ENCODE results near the gene PRICKLE2. TPM values are rescaled to one million over a fixed set of nuclear protein-coding genes. Genes with fewer than 3 reads are reported as not detected.

PRICKLE2 gene
- total RNA-seq, result 2.4 and 29.0 TPM in 2 replicates

GRCh38 chr3:64224826-64225610 is at the start of gene PRICKLE2:
PRICKLE2 (minus strand) TSS chr3:64225466; CDS start chr3:64198927, 26,539 bp downstream.

Other genes with a start within 250 kb of the PRICKLE2 start
- 71.4 and 98.6 TPM in 2 replicates for gene PSMD6, start 202.0 kb downstream of the PRICKLE2 start, total RNA-seq